Bronchial epithelial cell (primary cell): ENCODE results near the gene SIN3A. TPM values are rescaled to one million over a fixed set of nuclear protein-coding genes. Genes with fewer than 3 reads are reported as not detected.

ENCODE experiments used
- DNase-seq: peaks from one replicate; pipeline ENCODE4 v3.0.0-alpha.2; 2010; ENCODE audit warnings: low read depth
- FAIRE-seq: peaks from 2 replicates; lab custom pipeline; 2011; peaks lifted over from hg19 to GRCh38; lab: Jason Lieb, UNC
- H3K27me3 ChIP-seq: 2 replicates; pipeline ENCODE4 v1.5.1; 2011; ENCODE audit warnings: low read length; ENCODE audit not compliant: control insufficient read depth, insufficient read depth
- H3K36me3 ChIP-seq: 2 replicates; pipeline ENCODE4 v1.5.1; 2011; ENCODE audit warnings: low read length; ENCODE audit not compliant: control insufficient read depth, insufficient read depth
- H3K4me3 ChIP-seq: 2 replicates; pipeline ENCODE4 v1.5.1; 2011; ENCODE audit warnings: mild to moderate bottlenecking, low read depth, low read length, control low read depth
- total RNA-seq: library from RNA; depleted of rRNA; stranded (reverse); fragments of >200 nt; gene quantifications from 2 replicates; pipeline ENCODE4 v1.2.1, GENCODE V29; 2014
- TF ChIP-seq, protein P1 (sequence below): IDR thresholded peaks from 2 replicates; pipeline ENCODE4 v1.5.1; 2011; ENCODE audit warnings: mild to moderate bottlenecking, moderate library complexity, low read length, control low read depth, inconsistent platforms; ENCODE audit not compliant: insufficient read depth, severe bottlenecking

The SIN3A gene
- total RNA-seq, 1 donor from 2014 or later = 11.6 TPM

DNA sequence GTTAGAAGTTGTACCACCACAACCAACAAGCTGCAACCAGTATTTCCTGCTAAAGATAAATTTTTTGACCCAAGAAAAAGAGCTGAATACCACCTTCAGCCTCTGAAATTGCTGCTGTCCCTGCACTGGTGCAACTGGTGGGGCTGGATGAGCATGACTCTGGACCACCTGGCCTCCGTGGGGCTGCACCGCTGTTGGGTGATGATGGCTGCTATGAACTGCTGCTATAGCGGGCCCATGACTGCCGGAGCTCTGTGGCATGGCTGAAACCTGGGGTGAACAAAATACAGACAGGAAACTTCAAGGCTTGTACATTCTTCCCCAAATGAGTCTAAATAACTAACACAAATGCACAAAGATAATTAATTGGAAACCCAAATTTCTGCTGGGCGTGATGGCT, 28.9 kb downstream of the SIN3A start:
- Histone ChIP-seq H3K36me3 (peaks cover 5% of the 10 kb centered on the region), H3K4me3 (no peak overlapping the region), H3K27me3 (no peaks in the 10 kb centered on the region)
- DNase-seq (no peak), FAIRE-seq (no peak)
- TF ChIP-seq, protein P1, sequence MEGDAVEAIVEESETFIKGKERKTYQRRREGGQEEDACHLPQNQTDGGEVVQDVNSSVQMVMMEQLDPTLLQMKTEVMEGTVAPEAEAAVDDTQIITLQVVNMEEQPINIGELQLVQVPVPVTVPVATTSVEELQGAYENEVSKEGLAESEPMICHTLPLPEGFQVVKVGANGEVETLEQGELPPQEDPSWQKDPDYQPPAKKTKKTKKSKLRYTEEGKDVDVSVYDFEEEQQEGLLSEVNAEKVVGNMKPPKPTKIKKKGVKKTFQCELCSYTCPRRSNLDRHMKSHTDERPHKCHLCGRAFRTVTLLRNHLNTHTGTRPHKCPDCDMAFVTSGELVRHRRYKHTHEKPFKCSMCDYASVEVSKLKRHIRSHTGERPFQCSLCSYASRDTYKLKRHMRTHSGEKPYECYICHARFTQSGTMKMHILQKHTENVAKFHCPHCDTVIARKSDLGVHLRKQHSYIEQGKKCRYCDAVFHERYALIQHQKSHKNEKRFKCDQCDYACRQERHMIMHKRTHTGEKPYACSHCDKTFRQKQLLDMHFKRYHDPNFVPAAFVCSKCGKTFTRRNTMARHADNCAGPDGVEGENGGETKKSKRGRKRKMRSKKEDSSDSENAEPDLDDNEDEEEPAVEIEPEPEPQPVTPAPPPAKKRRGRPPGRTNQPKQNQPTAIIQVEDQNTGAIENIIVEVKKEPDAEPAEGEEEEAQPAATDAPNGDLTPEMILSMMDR = no peak

DNA sequence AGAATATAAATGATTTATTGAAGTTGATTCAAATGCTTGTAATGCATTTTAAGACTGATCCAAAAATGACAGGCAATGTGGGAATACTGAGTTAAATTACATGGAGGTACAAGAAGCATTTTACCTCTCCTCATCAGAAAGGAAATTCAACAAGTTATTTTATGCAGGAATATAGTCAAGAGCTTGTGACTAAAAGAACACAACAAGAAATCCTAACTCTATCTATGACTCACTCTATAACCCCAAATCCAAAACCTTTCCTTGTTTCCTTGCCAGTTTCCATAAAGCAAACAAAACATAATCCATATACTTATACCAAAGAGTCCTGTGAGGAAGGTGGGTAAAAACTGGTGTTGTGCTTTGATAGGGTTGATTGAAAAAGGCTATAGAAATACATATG, 30.8 kb downstream of the SIN3A start:
- H3K36me3 ChIP-seq = peaks cover 5% of the 10 kb centered on the region
- TF ChIP-seq, protein P1 = no peak
- DNase-seq = peak; percentile 68
- no peak overlapping the region for H3K4me3 ChIP-seq
- H3K27me3 ChIP-seq = no peaks in the 10 kb centered on the region
- FAIRE-seq = no peak

DNA sequence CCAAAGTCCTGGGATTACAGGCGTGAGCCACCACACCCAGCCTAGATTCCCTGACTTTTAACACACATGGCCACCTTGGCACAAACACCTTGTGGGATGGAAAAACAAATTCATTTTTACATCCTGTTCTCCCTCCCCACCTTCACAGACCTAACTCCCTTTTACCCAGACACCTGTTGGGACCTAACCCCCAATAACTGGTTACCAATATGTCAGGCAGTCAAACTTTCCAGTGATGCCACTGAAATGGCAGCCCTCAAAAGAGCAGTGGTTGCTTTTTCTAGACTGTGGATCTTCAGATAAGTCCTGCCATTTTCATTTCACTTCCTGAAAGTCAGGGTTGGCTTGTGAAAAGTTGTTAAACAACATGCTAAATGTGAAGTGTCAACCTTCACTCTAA, 34.9 kb downstream of the SIN3A start:
- no peaks in the 10 kb centered on the region for H3K27me3 ChIP-seq
- FAIRE-seq = no peak
- H3K36me3 ChIP-seq = peaks cover 6% of the 10 kb centered on the region
- H3K4me3 ChIP-seq = no peak overlapping the region
- TF ChIP-seq, protein P1 = no peak
- DNase-seq = no peak

DNA sequence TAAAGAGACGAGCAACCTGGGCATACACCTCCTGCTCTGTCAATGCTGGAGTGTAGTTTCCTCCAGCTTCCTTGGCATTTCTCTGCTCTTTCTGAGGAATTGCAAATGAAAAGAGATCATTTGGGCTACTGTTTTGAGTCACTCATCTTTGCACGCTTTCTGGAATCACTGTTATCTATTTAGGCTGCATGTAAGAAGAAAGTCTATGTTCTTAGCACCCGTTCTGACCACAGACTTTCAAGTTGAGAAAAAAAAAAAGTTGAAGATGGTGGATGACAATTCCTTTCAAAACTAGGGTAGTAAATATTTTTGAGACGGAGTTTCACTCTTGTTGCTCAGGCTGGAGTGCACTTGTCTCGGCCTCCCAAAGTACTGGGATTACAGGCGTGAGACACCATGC, 41.3 kb downstream of the SIN3A start:
- FAIRE-seq (no peak), DNase-seq (no peak)
- Histone ChIP-seq H3K27me3 (no peaks in the 10 kb centered on the region), H3K36me3 (peaks cover 19% of the 10 kb centered on the region), H3K4me3 (no peak overlapping the region)
- TF ChIP-seq, protein P1 = no peak

DNA sequence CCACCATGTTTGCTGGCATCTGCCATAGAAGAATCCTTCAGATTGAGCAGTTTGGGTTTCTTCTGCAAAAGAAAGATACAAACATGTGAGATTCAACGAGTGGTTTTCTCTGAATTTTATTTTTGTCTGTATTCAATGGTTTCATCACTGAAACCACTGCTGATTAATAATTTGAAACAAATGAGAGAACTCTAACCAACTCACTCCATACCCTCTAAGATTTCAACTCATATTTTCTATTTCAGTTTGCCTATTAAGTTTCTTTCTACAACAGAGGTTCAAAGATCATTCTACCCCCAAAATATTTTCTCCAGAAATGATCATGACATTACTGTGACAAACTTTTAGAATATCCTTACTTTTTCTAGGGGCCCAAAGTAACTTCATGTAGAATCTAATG, 44.4 kb downstream of the SIN3A start:
- no peaks in the 10 kb centered on the region for H3K27me3 ChIP-seq
- no peak overlapping the region for H3K4me3 ChIP-seq
- no peak for FAIRE-seq
- no peak for DNase-seq
- peaks cover 15% of the 10 kb centered on the region for H3K36me3 ChIP-seq
- TF ChIP-seq, protein P1 = no peak

DNA sequence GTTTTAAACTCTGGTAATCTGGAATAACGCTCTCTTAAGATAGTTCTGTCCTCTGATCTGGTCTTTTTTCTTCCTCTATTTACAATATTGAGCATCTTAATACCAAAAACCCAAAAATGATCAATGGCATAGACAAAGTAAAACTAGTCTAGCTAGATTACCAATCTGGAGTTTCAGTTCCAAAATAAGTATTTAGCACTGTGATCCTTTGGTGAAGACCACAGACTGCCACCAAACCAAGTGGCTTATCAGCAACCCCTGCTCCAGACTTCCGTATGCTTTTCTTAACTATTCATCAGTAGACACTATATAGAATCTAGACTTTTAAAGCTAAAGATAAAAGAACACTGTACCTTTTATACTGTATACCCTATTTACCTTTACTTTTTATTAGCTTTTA, 47.6 kb downstream of the SIN3A start:
- no peak for DNase-seq
- Histone ChIP-seq H3K27me3 (no peaks in the 10 kb centered on the region), H3K4me3 (no peak overlapping the region), H3K36me3 (peaks cover 23% of the 10 kb centered on the region)
- TF ChIP-seq, protein P1 = no peak
- no peak for FAIRE-seq
